GM06990 (cell line): Measurements from ENCODE around the gene HCN4.

Source experiments
- DNase-seq: peaks from one replicate; pipeline ENCODE4 v3.0.0-alpha.2; 2011; ENCODE audit not compliant: insufficient read length; ENCODE audit errors: extremely low read depth
- H3K27me3 ChIP-seq: replicated peaks from 2 replicates; pipeline ENCODE4 v1.6.0; 2011; ENCODE audit warnings: low read length; ENCODE audit not compliant: control insufficient read depth, insufficient read depth
- H3K36me3 ChIP-seq: 2 replicates; pipeline ENCODE4 v1.5.1; 2011; ENCODE audit warnings: low read length; ENCODE audit not compliant: control insufficient read depth, insufficient read depth
- H3K4me3 ChIP-seq: replicated peaks from 2 replicates; pipeline ENCODE4 v1.5.1; 2011; ENCODE audit warnings: low read depth, mild to moderate bottlenecking, control low read depth, low read length
- CTCF ChIP-seq: IDR thresholded peaks from 2 replicates; pipeline ENCODE4 v1.5.1; 2011; ENCODE audit warnings: low read length, control low read depth, mild to moderate bottlenecking, inconsistent platforms; ENCODE audit not compliant: insufficient read depth, poor library complexity, severe bottlenecking

The HCN4 gene

GRCh38 chr15:73361337-73361736 lies 7.4 kb downstream of the HCN4 start:
- Histone ChIP-seq H3K27me3 (peaks cover 2% of the 10 kb centered on the region; the same call in 1 of the 2 replicates), H3K4me3 (no peak overlapping the region), H3K36me3 (no peaks in the 10 kb centered on the region)
- no peak for DNase-seq
- no peak for TF ChIP-seq CTCF

GRCh38 chr15:73359651-73360050 lies 9.1 kb downstream of the HCN4 start:
- H3K4me3 ChIP-seq = no peak overlapping the region
- no peak for DNase-seq
- no peaks in the 10 kb centered on the region for H3K36me3 ChIP-seq
- no peak for TF ChIP-seq CTCF
- H3K27me3 ChIP-seq = peaks cover 2% of the 10 kb centered on the region

- H3K36me3 ChIP-seq = no peaks in the 10 kb centered on the region
- peaks cover 2% of the 10 kb centered on the region for H3K27me3 ChIP-seq
- no peak overlapping the region for H3K4me3 ChIP-seq
- TF ChIP-seq CTCF = no peak
- DNase-seq = no peak
Observed at GRCh38 chr15:73357999-73358665, 10.6 kb downstream of the HCN4 start.

GRCh38 chr15:73355612-73356265 lies 13.0 kb downstream of the HCN4 start:
- DNase-seq = no peak
- H3K27me3 ChIP-seq = peaks cover 4% of the 10 kb centered on the region
- no peak for TF ChIP-seq CTCF
- no peaks in the 10 kb centered on the region for H3K36me3 ChIP-seq
- no peak overlapping the region for H3K4me3 ChIP-seq

- Histone ChIP-seq H3K27me3 (peaks cover 4% of the 10 kb centered on the region; the same call in 1 of the 2 replicates), H3K36me3 (no peaks in the 10 kb centered on the region), H3K4me3 (no peak overlapping the region)
- no peak for TF ChIP-seq CTCF
- no peak for DNase-seq
Observed at GRCh38 chr15:73354241-73354640, 14.5 kb downstream of the HCN4 start.
